Activated CD8-positive, alpha-beta T cell treated with anti-CD3 and anti-CD28 coated beads for 36 hours (primary cell): ENCODE data around the gene LRRN2. TPM values are rescaled to one million over a fixed set of nuclear protein-coding genes. Genes with fewer than 3 reads are reported as not detected.
A peak's percentile ranks its signal among the peaks of the same experiment; 100 is the strongest.
"Not testable (repeated sequence)": the region's sequence is repeated elsewhere in the genome, so short reads cannot be mapped to it uniquely, and the experiment has no call there.

Source experiments
- ATAC-seq: fragments of 200-7000 bp; cut with Tn5 transposase; one replicate; pipeline ENCODE4 v1.10.0; 2021; ENCODE audit warnings: mild to moderate bottlenecking, moderate library complexity
- CTCF ChIA-PET: fragments of 350-600 bp; sonication (Branson Sonifier 250); formaldehyde crosslinking; loops from one replicate; lab custom pipeline; 2021; ENCODE audit warnings: antibody characterized with exemption; lab: Charles Lee
- POLR2A ChIA-PET: fragments of 350-600 bp; sonication (Branson Sonifier 250); formaldehyde crosslinking; loops from one replicate; lab custom pipeline; 2021; ENCODE audit warnings: antibody characterized with exemption; lab: Charles Lee
- DNase-seq: peaks from one replicate; pipeline ENCODE4 v3.0.0-alpha.2; 2020
- H3K27ac Mint-ChIP-seq: one replicate; pipeline ENCODE4 v1.8.0; 2021; ENCODE audit warnings: mild to moderate bottlenecking, mixed read lengths
- H3K27me3 Mint-ChIP-seq: one replicate; pipeline ENCODE4 v1.8.0; 2021; ENCODE audit warnings: mixed read lengths
- H3K36me3 Mint-ChIP-seq: one replicate; pipeline ENCODE4 v1.8.0; 2021; ENCODE audit warnings: low read depth, mixed read lengths
- H3K4me1 Mint-ChIP-seq: one replicate; pipeline ENCODE4 v1.8.0; 2021; ENCODE audit warnings: low read depth, mixed read lengths
- H3K4me3 Mint-ChIP-seq: one replicate; pipeline ENCODE4 v1.8.0; 2021; ENCODE audit warnings: mild to moderate bottlenecking, moderate library complexity, mixed read lengths
- H3K9me3 Mint-ChIP-seq: one replicate; pipeline ENCODE4 v1.8.0; 2021; ENCODE audit warnings: mixed read lengths
- CTCF ChIP-seq: fragments of 200-600 bp; IDR thresholded peaks from one replicate; pipeline ENCODE4 v1.8.0; 2022; ENCODE audit warnings: antibody characterized with exemption, mild to moderate bottlenecking
- intact Hi-C: fragments of 100-400 bp; cut with micrococcal nuclease; formaldehyde crosslinking; loops from one replicate; pipeline ENCODE4 v1.10.0; 2022
- total RNA-seq, 2 experiments: library from RNA; stranded (reverse); gene quantifications; one replicate each; pipeline ENCODE4 v1.2.3, GENCODE V29; 2021

LRRN2 gene
- total RNA-seq, 2 experiments from 2014 or later = not detected

GRCh38 chr1:204571631-204572030, 113.9 kb downstream of the LRRN2 start:
- no peaks in the 10 kb centered on the region for H3K9me3 Mint-ChIP-seq
- peaks cover 3% of the 10 kb centered on the region for H3K4me1 Mint-ChIP-seq
- ChIA-PET POLR2A (no interaction called here), CTCF (interaction anchor here (0.8 to 7.8 kb wide), 5 partner anchors 8 to 239 kb away, joined by 3 to 176 read pairs (median 5); no protein-coding TSS in a partner anchor)
- ATAC-seq = no peak
- intact Hi-C loops = no loop called here
- H3K36me3 Mint-ChIP-seq = peaks cover 23% of the 10 kb centered on the region
- no peak overlapping the region for H3K27ac Mint-ChIP-seq
- H3K27me3 Mint-ChIP-seq = no peaks in the 10 kb centered on the region
- no peak for DNase-seq
- H3K4me3 Mint-ChIP-seq = no peak overlapping the region
- no peak for TF ChIP-seq CTCF

GRCh38 chr1:204571128-204571527, 114.4 kb downstream of the LRRN2 start:
- Mint-ChIP-seq H3K27me3 (no peaks in the 10 kb centered on the region), H3K9me3 (no peaks in the 10 kb centered on the region), H3K4me1 (peaks cover 5% of the 10 kb centered on the region), H3K36me3 (peaks cover 25% of the 10 kb centered on the region), H3K4me3 (no peak overlapping the region), H3K27ac (no peak overlapping the region)
- POLR2A ChIA-PET = no interaction called here
- no peak for ATAC-seq
- intact Hi-C loops = no loop called here
- CTCF ChIA-PET = interaction anchor here (0.8 to 7.8 kb wide), 5 partner anchors 9 to 239 kb away, joined by 3 to 176 read pairs (median 5); no protein-coding TSS in a partner anchor
- TF ChIP-seq CTCF = no peak
- no peak for DNase-seq

- intact Hi-C loops, DNase-seq, H3K9me3 Mint-ChIP-seq, H3K4me3 Mint-ChIP-seq, ATAC-seq, H3K27me3 Mint-ChIP-seq: not testable (repeated sequence)
- ChIA-PET CTCF (interaction anchor here (0.8 to 7.8 kb wide), 4 partner anchors 10 to 240 kb away, joined by 3 to 176 read pairs (median 4); no protein-coding TSS in a partner anchor), POLR2A (interaction anchor here (0.7 kb wide), 1 partner anchor 237 kb away, joined by 3 read pairs; no protein-coding TSS in a partner anchor)
- Mint-ChIP-seq H3K36me3 (peaks cover 27% of the 10 kb centered on the region), H3K4me1 (peaks cover 15% of the 10 kb centered on the region), H3K27ac (peak overlapping the region; percentile 47)
Measured at GRCh38 chr1:204570021-204570420, 115.5 kb downstream of the LRRN2 start.

GRCh38 chr1:204569478-204569877, 116.1 kb downstream of the LRRN2 start:
- Mint-ChIP-seq H3K27ac (no peak overlapping the region), H3K36me3 (peaks cover 27% of the 10 kb centered on the region), H3K4me1 (peaks cover 20% of the 10 kb centered on the region), H3K27me3 (no peaks in the 10 kb centered on the region), H3K4me3 (no peak overlapping the region), H3K9me3 (no peaks in the 10 kb centered on the region)
- intact Hi-C loops = loop anchor here (2.0 kb wide), 1 partner anchor 237 kb away; no protein-coding TSS in a partner anchor
- ATAC-seq (no peak), DNase-seq (no peak)
- ChIA-PET CTCF (interaction anchor here (1.0 to 7.8 kb wide), 5 partner anchors 48 to 241 kb away, joined by 3 to 176 read pairs (median 3); no protein-coding TSS in a partner anchor), POLR2A (interaction anchor here (0.7 kb wide), 1 partner anchor 237 kb away, joined by 3 read pairs; no protein-coding TSS in a partner anchor)
- no peak for TF ChIP-seq CTCF

- DNase-seq (no peak), ATAC-seq (no peak)
- Mint-ChIP-seq H3K36me3 (peaks cover 28% of the 10 kb centered on the region), H3K4me3 (no peak overlapping the region), H3K9me3 (no peaks in the 10 kb centered on the region), H3K27ac (no peak overlapping the region), H3K4me1 (peaks cover 24% of the 10 kb centered on the region), H3K27me3 (no peaks in the 10 kb centered on the region)
- ChIA-PET CTCF (interaction anchor here (0.9 to 7.8 kb wide), 7 partner anchors 47 to 241 kb away, joined by 3 to 176 read pairs (median 3); no protein-coding TSS in a partner anchor), POLR2A (interaction anchor here (0.9 kb wide), 1 partner anchor 195 kb away, joined by 5 read pairs; no protein-coding TSS in a partner anchor)
- intact Hi-C loops = loop anchor here (2.0 kb wide), 1 partner anchor 238 kb away; no protein-coding TSS in a partner anchor
- TF ChIP-seq CTCF = no peak
Measured at GRCh38 chr1:204568576-204569315, 116.8 kb downstream of the LRRN2 start.

Other genes starting within 250 kb of the LRRN2 start
- gene PIK3C2B, start 190.9 kb downstream of the LRRN2 start, total RNA-seq = 10 to 100 TPM; 26.6 to 28.9 TPM
- gene MDM4, start 169.3 kb downstream of the LRRN2 start, total RNA-seq = 10 to 100 TPM; 89.6 to 94.8 TPM
- not detected for gene NFASC, start 185.1 kb upstream of the LRRN2 start, total RNA-seq